Adrenal gland (tissue), 12 donors: ENCODE measurements around the gene STK39. TPM values are rescaled to one million over a fixed set of nuclear protein-coding genes. Genes with fewer than 3 reads are reported as not detected.

Experiments used
- DNase-seq, 7 donors: peaks; one replicate each; pipeline ENCODE4 v3.0.0-alpha.2; 2019 to 2020
- H3K27ac ChIP-seq, 5 donors: fragments of 200-600 bp; sonication (generic) in 4 of 5; 1 replicate in 3 of 5; 2 replicates in 2 of 5; pipeline versions ENCODE4 v1.5.1 to v1.8.0; 2016 to 2020; ENCODE audit warnings: mild to moderate bottlenecking in 1 of 5
- H3K27me3 ChIP-seq: fragments of 200-600 bp; 2 replicates; pipeline ENCODE4 v1.8.0; 2021
- H3K36me3 ChIP-seq, 2 donors: fragments of 200-600 bp; replicated peaks in 1 of 2; 1 replicate in 1 of 2; 2 replicates in 1 of 2; pipeline versions ENCODE4 v1.5.1 to v1.8.0; 2018 to 2022
- H3K4me1 ChIP-seq, 2 donors: fragments of 200-600 bp; replicated peaks in 1 of 2; 1 replicate in 1 of 2; 2 replicates in 1 of 2; pipeline versions ENCODE4 v1.5.1 to v1.8.0; 2018 to 2021
- H3K4me3 ChIP-seq, 4 donors: fragments of 200-600 bp; sonication (generic) in 3 of 4; one replicate each; pipeline ENCODE4 v1.5.1; 2016 to 2018
- H3K9me3 ChIP-seq, 3 donors: fragments of 200-600 bp; sonication (generic) in 1 of 3; replicated peaks in 1 of 3; 1 replicate in 2 of 3; 2 replicates in 1 of 3; pipeline versions ENCODE4 v1.5.1 to v1.8.0; 2016 to 2021
- CTCF ChIP-seq, 6 experiments: fragments of 450-650 bp in 4 of 6; fragments of 200-600 bp in 2 of 6; sonication (generic) in 1 of 6; IDR thresholded peaks; 1 replicate in 5 of 6; 2 replicates in 1 of 6; pipeline versions ENCODE4 v1.5.1 to v1.8.0; 2016 to 2021; ENCODE audit warnings: antibody characterized with exemption in 6 of 6, mild to moderate bottlenecking in 2 of 6, moderate library complexity in 1 of 6
- POLR2A ChIP-seq, 2 donors: fragments of 450-650 bp; IDR thresholded peaks; one replicate each; pipeline ENCODE4 v1.6.1; 2017; ENCODE audit warnings: antibody characterized with exemption in 2 of 2, mild to moderate bottlenecking in 2 of 2, moderate library complexity in 1 of 2
- WGBS, 4 donors: extraction: QIAGEN DNeasy Blood & Tissue Kit in 2 of 4; methylation state at CpG; one replicate each; pipeline versions ENCODE4 v1.1.5 to v1.1.7; 2013 to 2017; 5-methylcytosine and 5-hydroxymethylcytosine counted together
- intact Hi-C, 2 donors: fragments of 100-400 bp; cut with DNase I; formaldehyde crosslinking; loops; one replicate each; pipeline versions ENCODE4 v1.14.1 to v1.15.0; 2022 to 2023
- polyA plus RNA-seq, 3 donors: library from polyadenylated mRNA; stranded (reverse); fragments of 200-250 nt in 2 of 3; fragments of 350-450 nt in 1 of 3; fragmentation: Illumina TruSeq in 1 of 3; extraction: RNeasy Lipid Tissue Mini Kit (QIAGEN cat#74804) in 1 of 3; gene quantifications; one replicate each; pipeline ENCODE4 v1.2.3, GENCODE V29; 2013 to 2014
- total RNA-seq, 9 donors: library from RNA; depleted of rRNA in 4 of 9; stranded (reverse); fragments of >200 nt in 4 of 9; fragments of 120-200 nt in 1 of 9; fragmentation: NEBNext Ultra II Directional in 1 of 9; extraction: Animal tissue kit (Norgen Biotek cat#: 25700) in 1 of 9; gene quantifications; one replicate each; pipeline versions ENCODE4 v1.1.0 to v1.2.4, GENCODE V29; 2013 to 2023
- donor health status: healthy with polysubstance abuse.
- donor health status: Bipolar disorder and iron deficiency.
- donor health status: DM: yes; HTN: yes; CAD: no.
- donor health status: DM: no; HTN: no; CAD: no.
- donor health status: DM: no; HTN: no; CAD: no.
- donor health status: DM: yes; HTN: yes; CAD: no.

The STK39 gene
- total and polyA plus RNA-seq, 12 donors: 2.4 to 11.1 (median 5.8) TPM

- Histone ChIP-seq H3K27ac (no peak overlapping the region), H3K4me1 (peaks cover 0 to 4% of the 10 kb centered on the region in 2 donors)
- 90 to 97% (median 95%) methylated on average over 3 of the region's 3 CpGs for WGBS, 4 donors
Observed at GRCh38 chr2:168222088-168222487, 25.3 kb downstream of the STK39 start.

GRCh38 chr2:168220965-168221819, 26.2 kb downstream of the STK39 start:
- no peaks in the 10 kb centered on the region for H3K9me3 ChIP-seq
- no peaks in the 10 kb centered on the region for H3K36me3 ChIP-seq
- H3K4me1 ChIP-seq: peaks cover 0 to 4% of the 10 kb centered on the region in 2 donors
- no peak for DNase-seq
- 73 to 75% (median 74%) methylated on average over 11 of the region's 11 CpGs for WGBS, 4 donors
- TF ChIP-seq CTCF (IDR thresholded peaks at IDR 0.05) (no peak), POLR2A (IDR thresholded peaks at IDR 0.05) (no peak)
- no peaks in the 10 kb centered on the region for H3K27me3 ChIP-seq
- intact Hi-C loops: no loop called here
- no peak overlapping the region for H3K27ac ChIP-seq
- no peak overlapping the region for H3K4me3 ChIP-seq

More at GRCh38 chr2:168222088-168222487, 25.3 kb downstream of the STK39 start:
- TF ChIP-seq CTCF (IDR thresholded peaks at IDR 0.05): no peak
- TF ChIP-seq POLR2A (IDR thresholded peaks at IDR 0.05): no peak
- no peak for DNase-seq
- H3K36me3 ChIP-seq: no peaks in the 10 kb centered on the region
- H3K4me3 ChIP-seq: no peak overlapping the region
- intact Hi-C loops: no loop called here
- H3K27me3 ChIP-seq: no peaks in the 10 kb centered on the region
- no peaks in the 10 kb centered on the region for H3K9me3 ChIP-seq

- 82 to 88% (median 83%) methylated on average over 2 of the region's 2 CpGs for WGBS, 4 donors
- H3K27me3 ChIP-seq: no peaks in the 10 kb centered on the region
- no peak for DNase-seq
- intact Hi-C loops: no loop called here
- H3K36me3 ChIP-seq: no peaks in the 10 kb centered on the region
- no peaks in the 10 kb centered on the region for H3K9me3 ChIP-seq
- no peak overlapping the region for H3K27ac ChIP-seq
- H3K4me3 ChIP-seq: no peak overlapping the region
- TF ChIP-seq POLR2A (IDR thresholded peaks at IDR 0.05) (no peak), CTCF (IDR thresholded peaks at IDR 0.05) (no peak)
- H3K4me1 ChIP-seq: no peaks in the 10 kb centered on the region
Observed at GRCh38 chr2:168217920-168218319, 29.5 kb downstream of the STK39 start.

- Histone ChIP-seq H3K36me3 (no peaks in the 10 kb centered on the region), H3K4me3 (no peak overlapping the region), H3K4me1 (no peaks in the 10 kb centered on the region), H3K9me3 (no peaks in the 10 kb centered on the region), H3K27me3 (no peaks in the 10 kb centered on the region), H3K27ac (no peak overlapping the region)
- no peak for TF ChIP-seq POLR2A (IDR thresholded peaks at IDR 0.05)
- no peak for TF ChIP-seq CTCF (IDR thresholded peaks at IDR 0.05)
- WGBS, 4 donors: 83 to 86% (median 83%) methylated on average over 11 to 12 of the region's 12 CpGs
- DNase-seq: no peak
- intact Hi-C loops: no loop called here
Observed at GRCh38 chr2:168216351-168217005, 30.9 kb downstream of the STK39 start.
